Tibial nerve (tissue), 3 donors: ENCODE measurements around the gene HMOX1.

Experiments
- POLR2A ChIP-seq, 2 donors: fragments of 450-650 bp; IDR thresholded peaks; one replicate each; pipeline ENCODE4 v1.6.1; 2017; ENCODE audit warnings: antibody characterized with exemption in 2 of 2, mild to moderate bottlenecking in 2 of 2, moderate library complexity in 2 of 2
- TF ChIP-seq, protein P1 (sequence below), 5 experiments: fragments of 200-600 bp in 3 of 5; fragments of 450-650 bp in 2 of 5; sonication (generic) in 3 of 5; IDR thresholded peaks; one replicate each; pipeline ENCODE4 v1.5.1; 2016 to 2019; ENCODE audit warnings: antibody characterized with exemption in 5 of 5, mild to moderate bottlenecking in 3 of 5, moderate library complexity in 2 of 5

DNA sequence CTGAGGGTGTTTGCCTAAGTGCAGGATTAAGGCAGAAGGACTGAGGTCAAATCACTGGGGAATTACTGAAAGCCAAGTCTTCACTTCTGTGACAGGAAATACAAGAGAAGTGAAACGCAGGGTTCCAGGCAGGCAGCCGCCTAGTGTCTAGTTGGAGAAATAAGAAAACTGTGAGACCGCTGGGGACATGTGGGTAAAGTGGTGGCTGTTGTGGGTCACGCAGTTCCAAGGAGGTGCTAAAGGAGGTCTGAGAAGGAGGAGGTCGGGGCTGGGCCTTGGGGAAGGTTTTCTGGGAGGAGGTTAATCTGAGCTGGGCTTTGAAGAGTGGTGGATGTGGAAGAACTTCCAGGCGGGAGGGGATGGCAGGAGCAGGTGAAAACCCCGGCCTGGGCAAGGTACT is 30.2 kb downstream of the HMOX1 start:
- TF ChIP-seq, protein P1, sequence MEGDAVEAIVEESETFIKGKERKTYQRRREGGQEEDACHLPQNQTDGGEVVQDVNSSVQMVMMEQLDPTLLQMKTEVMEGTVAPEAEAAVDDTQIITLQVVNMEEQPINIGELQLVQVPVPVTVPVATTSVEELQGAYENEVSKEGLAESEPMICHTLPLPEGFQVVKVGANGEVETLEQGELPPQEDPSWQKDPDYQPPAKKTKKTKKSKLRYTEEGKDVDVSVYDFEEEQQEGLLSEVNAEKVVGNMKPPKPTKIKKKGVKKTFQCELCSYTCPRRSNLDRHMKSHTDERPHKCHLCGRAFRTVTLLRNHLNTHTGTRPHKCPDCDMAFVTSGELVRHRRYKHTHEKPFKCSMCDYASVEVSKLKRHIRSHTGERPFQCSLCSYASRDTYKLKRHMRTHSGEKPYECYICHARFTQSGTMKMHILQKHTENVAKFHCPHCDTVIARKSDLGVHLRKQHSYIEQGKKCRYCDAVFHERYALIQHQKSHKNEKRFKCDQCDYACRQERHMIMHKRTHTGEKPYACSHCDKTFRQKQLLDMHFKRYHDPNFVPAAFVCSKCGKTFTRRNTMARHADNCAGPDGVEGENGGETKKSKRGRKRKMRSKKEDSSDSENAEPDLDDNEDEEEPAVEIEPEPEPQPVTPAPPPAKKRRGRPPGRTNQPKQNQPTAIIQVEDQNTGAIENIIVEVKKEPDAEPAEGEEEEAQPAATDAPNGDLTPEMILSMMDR (IDR thresholded peaks at IDR 0.05): no peak
- TF ChIP-seq POLR2A (IDR thresholded peaks at IDR 0.05): no peak
